GM12801 (cell line): ENCODE results near the gene TNFAIP6.

ENCODE experiments used
- TF ChIP-seq, protein P1 (sequence below): IDR thresholded peaks from one replicate; pipeline ENCODE4 v1.5.1; 2011; ENCODE audit warnings: control low read depth; ENCODE audit not compliant: insufficient read length; ENCODE audit errors: extremely low read depth

The TNFAIP6 gene

DNA sequence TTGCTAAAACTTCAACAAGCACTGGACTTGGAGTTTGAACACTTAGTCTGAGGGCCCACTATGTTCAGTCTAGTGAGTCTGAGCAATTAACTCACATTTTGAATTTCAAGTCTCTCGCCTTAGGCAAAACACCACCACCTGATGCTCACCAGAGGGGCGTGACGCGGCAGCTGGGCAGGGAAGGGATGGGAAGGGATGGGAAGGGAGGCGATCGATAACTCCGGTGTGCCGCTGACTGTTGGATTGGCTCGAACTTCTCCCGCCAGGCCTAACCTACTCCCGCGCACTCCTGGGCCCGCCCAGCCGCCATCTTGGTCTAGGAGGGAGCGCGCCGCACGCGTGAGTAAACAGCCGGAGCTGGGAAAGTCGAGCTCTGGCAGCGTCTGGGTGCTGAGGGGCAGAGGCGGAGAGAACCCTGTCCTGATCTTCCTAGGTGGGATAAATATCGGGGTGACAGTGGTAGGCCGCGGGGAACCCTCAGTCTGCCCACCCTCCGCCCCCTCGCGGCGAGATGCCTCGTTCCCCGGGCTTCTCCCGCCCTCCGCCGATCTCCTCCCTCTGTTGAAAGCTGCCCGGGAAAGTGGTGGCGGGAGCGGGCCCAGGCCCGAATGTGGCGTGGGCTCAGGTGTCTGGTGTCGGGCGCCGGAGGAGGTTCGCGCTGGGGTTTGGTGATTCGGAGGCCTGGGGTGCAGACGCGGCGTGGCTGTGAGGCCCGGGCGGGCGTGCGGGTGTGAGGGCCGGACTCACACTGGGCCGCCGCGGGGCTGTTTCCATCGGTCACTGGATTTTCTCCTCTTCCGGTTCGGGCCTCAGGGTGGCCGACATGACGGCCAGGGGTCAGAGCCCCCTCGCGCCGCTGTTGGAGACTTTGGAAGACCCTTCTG is 52.5 kb downstream of the TNFAIP6 start, which contains the start of gene RIF1:
TSS of gene RIF1 (plus strand) at position 302 of the 884 bp plus-strand sequence. CDS start at position 824, 522 bp downstream.
- TF ChIP-seq, protein P1, sequence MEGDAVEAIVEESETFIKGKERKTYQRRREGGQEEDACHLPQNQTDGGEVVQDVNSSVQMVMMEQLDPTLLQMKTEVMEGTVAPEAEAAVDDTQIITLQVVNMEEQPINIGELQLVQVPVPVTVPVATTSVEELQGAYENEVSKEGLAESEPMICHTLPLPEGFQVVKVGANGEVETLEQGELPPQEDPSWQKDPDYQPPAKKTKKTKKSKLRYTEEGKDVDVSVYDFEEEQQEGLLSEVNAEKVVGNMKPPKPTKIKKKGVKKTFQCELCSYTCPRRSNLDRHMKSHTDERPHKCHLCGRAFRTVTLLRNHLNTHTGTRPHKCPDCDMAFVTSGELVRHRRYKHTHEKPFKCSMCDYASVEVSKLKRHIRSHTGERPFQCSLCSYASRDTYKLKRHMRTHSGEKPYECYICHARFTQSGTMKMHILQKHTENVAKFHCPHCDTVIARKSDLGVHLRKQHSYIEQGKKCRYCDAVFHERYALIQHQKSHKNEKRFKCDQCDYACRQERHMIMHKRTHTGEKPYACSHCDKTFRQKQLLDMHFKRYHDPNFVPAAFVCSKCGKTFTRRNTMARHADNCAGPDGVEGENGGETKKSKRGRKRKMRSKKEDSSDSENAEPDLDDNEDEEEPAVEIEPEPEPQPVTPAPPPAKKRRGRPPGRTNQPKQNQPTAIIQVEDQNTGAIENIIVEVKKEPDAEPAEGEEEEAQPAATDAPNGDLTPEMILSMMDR, result no peak

DNA sequence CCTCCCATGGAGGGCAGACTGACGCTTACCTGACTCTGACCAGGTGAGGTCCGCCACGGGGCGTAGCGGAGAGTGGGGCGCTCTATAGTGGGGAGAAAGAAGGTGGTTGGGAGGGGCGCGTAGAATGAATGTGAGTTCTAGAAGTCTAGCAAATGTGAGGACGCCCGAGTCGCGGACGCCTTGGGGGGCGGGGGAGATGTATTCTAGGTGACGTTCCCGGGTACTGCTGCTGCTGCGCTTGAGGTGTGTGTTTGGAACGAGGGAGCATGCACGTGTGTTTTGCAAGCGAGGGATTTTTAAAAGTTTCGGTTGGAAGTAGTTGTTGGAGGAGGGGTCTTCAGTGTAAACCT is 53.1 kb downstream of the TNFAIP6 start:
- TF ChIP-seq, protein P1, result no peak

DNA sequence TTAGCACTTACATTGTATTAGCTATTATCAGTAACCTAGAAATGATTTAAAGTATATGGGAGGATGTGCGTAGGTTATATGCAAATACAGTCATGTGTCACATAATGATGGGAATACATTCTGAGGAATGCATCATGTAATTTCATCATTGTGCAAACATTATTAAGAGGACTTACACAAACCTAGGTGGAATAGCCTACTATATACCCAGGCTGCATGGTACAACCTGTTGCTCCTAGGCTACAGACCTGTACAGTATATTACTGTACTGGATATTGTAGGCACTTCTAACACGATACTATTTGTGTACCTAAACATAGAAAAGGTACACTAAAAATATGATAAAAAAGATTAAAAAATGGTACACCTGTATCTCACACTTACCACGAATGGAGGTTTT is 60.3 kb downstream of the TNFAIP6 start:
- TF ChIP-seq, protein P1, result no peak

DNA sequence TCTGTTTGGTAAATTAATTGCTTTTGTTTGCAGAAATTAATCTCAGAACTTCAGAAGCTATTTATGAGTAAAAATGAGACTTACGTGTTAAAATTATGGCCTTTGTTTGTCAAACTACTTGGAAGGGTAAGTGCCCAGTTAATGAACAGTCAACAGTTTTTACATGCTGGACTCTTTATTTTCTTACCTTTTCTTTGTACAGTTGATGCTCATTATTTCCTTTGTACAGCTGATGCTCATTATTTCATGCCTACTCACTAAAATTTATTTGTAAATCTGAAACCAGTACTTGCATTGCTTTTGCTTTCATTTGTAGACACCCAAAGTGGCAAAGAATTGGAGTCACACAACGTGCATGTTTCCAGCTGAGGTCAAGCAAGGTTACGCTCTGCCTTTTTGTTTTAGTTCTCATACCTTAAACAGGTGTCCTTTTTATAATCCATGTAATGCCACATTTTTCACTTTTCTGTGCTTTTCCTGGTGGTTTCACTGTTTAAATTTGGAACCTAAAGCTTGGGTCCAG is 65.6 kb downstream of the TNFAIP6 start:
- TF ChIP-seq, protein P1, result no peak

DNA sequence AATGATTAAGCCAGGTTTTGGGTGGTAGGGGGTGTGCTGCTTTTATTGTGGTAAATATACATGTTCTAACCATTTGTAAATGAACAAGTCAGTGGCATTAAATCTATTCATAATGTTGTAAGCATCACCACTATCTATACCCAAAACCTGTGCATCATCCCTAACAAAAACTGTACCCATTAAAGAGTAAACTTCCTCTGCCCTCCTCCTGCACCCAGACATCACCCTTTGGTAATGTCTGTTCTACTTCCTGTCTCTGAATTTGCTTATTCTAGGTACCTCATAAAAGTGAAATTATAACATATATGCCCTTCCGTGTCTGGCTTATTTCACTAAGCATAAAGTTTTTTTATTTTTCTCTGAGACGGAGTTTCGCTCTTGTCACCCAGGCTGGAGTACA is 66.4 kb downstream of the TNFAIP6 start:
- TF ChIP-seq, protein P1, result no peak
